Stomach (tissue), 9 donors: ENCODE measurements around the gene NDUFA7. TPM values are rescaled to one million over a fixed set of nuclear protein-coding genes. Genes with fewer than 3 reads are reported as not detected.

ENCODE experiments used
- DNase-seq, 2 donors: peaks; one replicate each; pipeline versions ENCODE4 v3.0.0 to v3.0.0-alpha.2; 2013 to 2019
- H3K27ac ChIP-seq, 5 donors: fragments of 200-600 bp in 4 of 5; sonication (generic) in 4 of 5; one replicate each; pipeline ENCODE4 v1.5.1; 2013 to 2019; ENCODE audit warnings: mild to moderate bottlenecking in 1 of 5, moderate library complexity in 1 of 5
- H3K27me3 ChIP-seq, 3 donors: fragments of 200-600 bp; sonication (generic); one replicate each; pipeline ENCODE4 v1.5.1; 2017 to 2019; ENCODE audit warnings: mixed run types in 1 of 3
- H3K36me3 ChIP-seq, 4 donors: fragments of 200-600 bp; sonication (generic); 1 replicate in 3 of 4; 2 replicates in 1 of 4; pipeline ENCODE4 v1.5.1; 2016 to 2019
- H3K4me1 ChIP-seq, 4 donors: fragments of 200-600 bp; sonication (generic); one replicate each; pipeline ENCODE4 v1.5.1; 2016 to 2019
- H3K4me3 ChIP-seq, 4 donors: fragments of 200-600 bp; sonication (generic) in 3 of 4; one replicate each; pipeline ENCODE4 v1.5.1; 2016 to 2019; ENCODE audit warnings: mild to moderate bottlenecking in 1 of 4
- H3K9me3 ChIP-seq, 4 donors: fragments of 200-600 bp; sonication (generic); one replicate each; pipeline ENCODE4 v1.5.1; 2016 to 2019
- EP300 ChIP-seq: sonication (generic); formaldehyde crosslinking; IDR thresholded peaks from one replicate; pipeline ENCODE4 v1.6.1; 2017; ENCODE audit warnings: antibody characterized with exemption
- POLR2A ChIP-seq, 4 donors: fragments of 450-650 bp; IDR thresholded peaks; one replicate each; pipeline ENCODE4 v1.6.1; 2016; ENCODE audit warnings: antibody characterized with exemption in 4 of 4, control low read depth in 2 of 4, mild to moderate bottlenecking in 1 of 4, moderate library complexity in 1 of 4
- POLR2AphosphoS5 ChIP-seq, 3 donors: sonication (generic); formaldehyde crosslinking; IDR thresholded peaks; one replicate each; pipeline ENCODE4 v1.6.1; 2016; ENCODE audit warnings: antibody characterized with exemption in 3 of 3
- WGBS, 5 donors: extraction: QIAGEN DNeasy Blood & Tissue Kit in 3 of 5; methylation state at CpG; one replicate each; pipeline versions ENCODE4 v1.1.5 to v1.1.7; 2013 to 2018; 5-methylcytosine and 5-hydroxymethylcytosine counted together
- intact Hi-C: fragments of 100-400 bp; cut with DNase I; formaldehyde crosslinking; loops from one replicate; pipeline ENCODE4 v1.15.1; 2023; ENCODE audit warnings: low total_unique reads
- polyA plus RNA-seq, 3 donors: library from polyadenylated mRNA; stranded (reverse); fragments of 200-250 nt; gene quantifications; one replicate each; pipeline ENCODE4 v1.2.3, GENCODE V29; 2013
- total RNA-seq, 5 donors: library from RNA; depleted of rRNA; stranded (reverse); fragments of >200 nt; gene quantifications; one replicate each; pipeline versions ENCODE4 v1.1.0 to v1.2.3, GENCODE V29; 2014 to 2016
- TF ChIP-seq, protein P1 (sequence below), 7 experiments: fragments of 450-650 bp in 4 of 7; fragments of 200-600 bp in 3 of 7; sonication (generic) in 3 of 7; IDR thresholded peaks; one replicate each; pipeline ENCODE4 v1.5.1; 2016 to 2019; ENCODE audit warnings: antibody characterized with exemption in 7 of 7, control low read depth in 2 of 7, mild to moderate bottlenecking in 1 of 7
- donor health status: healthy with polysubstance abuse.
- donor health status: Bipolar disorder and iron deficiency.
- donor health status: healthy.

The NDUFA7 gene
- total and polyA plus RNA-seq, 8 donors, result 3.6 to 171 (median 12.7) TPM

GRCh38 chr19:8324186-8325050 is 3.2 kb upstream of the NDUFA7 start:
- no peak for DNase-seq
- H3K27me3 ChIP-seq, result no peaks in the 10 kb centered on the region
- no peak overlapping the region for H3K27ac ChIP-seq
- H3K4me1 ChIP-seq, result peaks cover 20 to 44% (median 32%) of the 10 kb centered on the region in 4 donors
- peaks cover 15 to 24% (median 22%) of the 10 kb centered on the region in 4 donors for H3K36me3 ChIP-seq
- no peaks in the 10 kb centered on the region for H3K9me3 ChIP-seq
- TF ChIP-seq EP300 (no peak), POLR2AphosphoS5 (IDR thresholded peaks at IDR 0.05) (peak in 1 of 3 donors; percentile 49)
- intact Hi-C loops, result no loop called here
- H3K4me3 ChIP-seq, result no peak overlapping the region
- 70 to 93% (median 73%) methylated on average over 3 to 17 of the region's 17 CpGs for WGBS, 5 donors

DNA sequence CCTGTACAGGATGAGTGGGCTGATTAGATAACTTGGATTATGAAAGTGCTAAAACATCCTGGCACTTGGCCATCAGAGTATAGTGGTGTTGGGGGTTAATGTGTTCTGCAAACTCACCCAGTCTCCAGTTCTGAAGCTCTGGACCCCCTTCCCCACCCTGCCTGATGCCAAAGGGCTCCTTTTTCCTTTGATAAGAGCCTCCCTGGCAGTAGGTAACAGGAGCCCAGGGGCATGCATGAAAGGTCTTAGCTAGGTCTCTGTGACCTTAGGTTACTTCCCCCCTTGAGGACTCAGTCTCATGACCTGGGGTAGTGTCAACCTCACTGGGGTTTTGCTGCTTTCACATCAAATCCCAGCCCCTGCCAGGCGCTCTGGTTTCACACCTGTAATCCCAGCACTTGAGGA is 2.6 kb upstream of the NDUFA7 start:
- H3K4me3 ChIP-seq, result peak overlapping the region in 1 of 4 donors; percentile 82
- intact Hi-C loops, result no loop called here
- H3K27ac ChIP-seq, result no peak overlapping the region
- no peaks in the 10 kb centered on the region for H3K27me3 ChIP-seq
- 80 to 98% (median 95%) methylated on average over 1 of the region's 1 CpG; no CpG with 5 or more reads in 1 of the 5 donors for WGBS, 5 donors
- peaks cover 15 to 24% (median 22%) of the 10 kb centered on the region in 4 donors for H3K36me3 ChIP-seq
- no peak for TF ChIP-seq POLR2AphosphoS5 (IDR thresholded peaks at IDR 0.05)
- TF ChIP-seq, protein P1, sequence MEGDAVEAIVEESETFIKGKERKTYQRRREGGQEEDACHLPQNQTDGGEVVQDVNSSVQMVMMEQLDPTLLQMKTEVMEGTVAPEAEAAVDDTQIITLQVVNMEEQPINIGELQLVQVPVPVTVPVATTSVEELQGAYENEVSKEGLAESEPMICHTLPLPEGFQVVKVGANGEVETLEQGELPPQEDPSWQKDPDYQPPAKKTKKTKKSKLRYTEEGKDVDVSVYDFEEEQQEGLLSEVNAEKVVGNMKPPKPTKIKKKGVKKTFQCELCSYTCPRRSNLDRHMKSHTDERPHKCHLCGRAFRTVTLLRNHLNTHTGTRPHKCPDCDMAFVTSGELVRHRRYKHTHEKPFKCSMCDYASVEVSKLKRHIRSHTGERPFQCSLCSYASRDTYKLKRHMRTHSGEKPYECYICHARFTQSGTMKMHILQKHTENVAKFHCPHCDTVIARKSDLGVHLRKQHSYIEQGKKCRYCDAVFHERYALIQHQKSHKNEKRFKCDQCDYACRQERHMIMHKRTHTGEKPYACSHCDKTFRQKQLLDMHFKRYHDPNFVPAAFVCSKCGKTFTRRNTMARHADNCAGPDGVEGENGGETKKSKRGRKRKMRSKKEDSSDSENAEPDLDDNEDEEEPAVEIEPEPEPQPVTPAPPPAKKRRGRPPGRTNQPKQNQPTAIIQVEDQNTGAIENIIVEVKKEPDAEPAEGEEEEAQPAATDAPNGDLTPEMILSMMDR (IDR thresholded peaks at IDR 0.05), result no peak
- no peak for TF ChIP-seq EP300
- no peak for TF ChIP-seq POLR2A (IDR thresholded peaks at IDR 0.05)
- H3K4me1 ChIP-seq, result peaks cover 20 to 51% (median 32%) of the 10 kb centered on the region in 4 donors
- DNase-seq, result no peak
- H3K9me3 ChIP-seq, result no peaks in the 10 kb centered on the region

GRCh38 chr19:8322638-8322997 is 1.4 kb upstream of the NDUFA7 start:
- DNase-seq, result no peak
- peak overlapping the region in 3 of 5 donors; percentile 93 to 97 (median 93) for H3K27ac ChIP-seq
- intact Hi-C loops, result no loop called here
- WGBS, 5 donors, result 37 to 58% (median 50%) methylated on average over 7 of the region's 7 CpGs
- H3K4me3 ChIP-seq, result peak overlapping the region; percentile 79 to 94 (median 84)
- H3K36me3 ChIP-seq, result peaks cover 15 to 31% (median 23%) of the 10 kb centered on the region in 4 donors
- no peak for TF ChIP-seq POLR2AphosphoS5 (IDR thresholded peaks at IDR 0.05)
- TF ChIP-seq, protein P1 (IDR thresholded peaks at IDR 0.05), result no peak
- no peak for TF ChIP-seq POLR2A (IDR thresholded peaks at IDR 0.05)
- TF ChIP-seq EP300, result no peak
- peaks cover 20 to 56% (median 32%) of the 10 kb centered on the region in 4 donors for H3K4me1 ChIP-seq
- H3K9me3 ChIP-seq, result no peaks in the 10 kb centered on the region
- H3K27me3 ChIP-seq, result no peaks in the 10 kb centered on the region

DNA sequence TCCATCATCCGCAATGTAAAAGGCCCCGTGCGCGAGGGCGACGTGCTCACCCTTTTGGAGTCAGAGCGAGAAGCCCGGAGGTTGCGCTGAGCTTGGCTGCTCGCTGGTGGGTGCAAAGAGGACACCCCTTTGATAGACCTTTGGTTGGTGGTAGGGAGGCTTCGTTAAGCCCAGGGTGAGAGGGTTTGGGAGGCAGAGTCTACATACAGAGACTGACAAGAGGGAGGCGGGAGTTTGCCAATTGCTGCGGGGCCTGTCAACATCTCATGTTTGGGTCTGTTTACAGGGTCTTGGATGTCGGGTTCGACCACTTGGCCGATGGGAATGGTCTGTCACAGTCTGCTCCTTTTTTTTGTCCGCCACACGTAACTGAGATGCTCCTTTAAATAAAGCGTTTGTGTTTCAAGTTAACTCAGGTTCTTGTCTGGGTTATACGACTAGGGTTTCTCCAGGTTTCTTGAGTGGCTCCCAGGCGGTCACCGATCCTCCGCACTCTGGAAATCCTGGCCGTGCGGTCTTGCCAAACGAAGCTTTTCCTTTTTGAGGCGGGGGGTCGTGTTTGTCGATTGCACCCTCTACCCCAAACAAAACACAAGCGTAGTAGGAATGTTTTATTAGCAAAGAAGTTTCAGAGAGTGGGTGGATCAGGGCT is 937 bp upstream of the NDUFA7 start:
- Histone ChIP-seq H3K4me3 (peak overlapping the region; percentile 79 to 94 (median 84)), H3K36me3 (peaks cover 16 to 34% (median 25%) of the 10 kb centered on the region in 4 donors), H3K9me3 (no peaks in the 10 kb centered on the region), H3K27ac (peak overlapping the region; percentile 79 to 97 (median 93)), H3K4me1 (peaks cover 20 to 61% (median 34%) of the 10 kb centered on the region in 4 donors), H3K27me3 (no peaks in the 10 kb centered on the region)
- WGBS, 5 donors, result 6 to 23% (median 9%) methylated on average over 21 to 30 of the region's 30 CpGs
- DNase-seq, result no peak
- intact Hi-C loops, result no loop called here
- no peak for TF ChIP-seq EP300

DNA sequence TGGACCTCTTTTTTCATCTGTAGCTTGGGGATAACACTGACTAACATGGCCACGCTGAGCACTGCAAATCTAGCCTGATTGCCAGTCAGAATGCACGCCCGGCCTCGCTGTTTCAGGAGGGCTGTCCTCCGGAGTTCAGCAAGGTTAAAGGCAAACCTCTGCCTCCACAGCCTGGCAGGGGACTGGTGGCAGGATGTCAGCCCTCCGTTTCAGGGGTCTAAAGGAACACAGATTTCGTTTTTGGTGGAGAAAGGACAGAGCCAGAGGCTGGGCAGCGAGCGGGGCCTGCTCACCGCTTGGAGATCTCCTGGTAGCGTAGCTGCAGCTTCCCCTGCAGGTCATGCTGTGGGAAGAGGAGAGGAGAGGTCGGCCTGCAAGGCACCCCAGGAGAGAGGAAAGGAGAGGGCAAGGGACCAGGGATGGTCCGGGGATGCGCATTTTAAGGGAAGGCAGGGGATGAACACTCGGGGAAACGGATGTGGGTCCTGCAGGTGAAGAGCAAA is 560 bp downstream of the NDUFA7 start:
- intact Hi-C loops, result no loop called here

More for the DNA sequence above, 560 bp downstream of the NDUFA7 start:
- TF ChIP-seq, protein P1 (IDR thresholded peaks at IDR 0.05), result no peak
- TF ChIP-seq EP300 (no peak), POLR2A (IDR thresholded peaks at IDR 0.05) (no peak), POLR2AphosphoS5 (IDR thresholded peaks at IDR 0.05) (no peak)
- Histone ChIP-seq H3K9me3 (no peaks in the 10 kb centered on the region), H3K4me1 (peaks cover 20 to 71% (median 37%) of the 10 kb centered on the region in 4 donors), H3K27me3 (no peaks in the 10 kb centered on the region), H3K4me3 (peak overlapping the region; percentile 79 to 94 (median 84)), H3K27ac (peak overlapping the region; percentile 91 to 97 (median 93)), H3K36me3 (peaks cover 30 to 49% (median 37%) of the 10 kb centered on the region in 4 donors)
- DNase-seq, result peak in 1 of 2 donors; percentile 54
- WGBS, 5 donors, result 0 to 2% (median 1%) methylated on average over 16 of the region's 16 CpGs
